Measurements from ENCODE around the gene PPP2R5D. TPM values are rescaled to one million over a fixed set of nuclear protein-coding genes. Genes with fewer than 3 reads are reported as not detected.
"Not testable (repeated sequence)": the region's sequence is repeated elsewhere in the genome, so short reads cannot be mapped to it uniquely, and the experiment has no call there.

The PPP2R5D gene
- total and polyA plus RNA-seq, 2 of the 8 experiments (the other 6 are each of a cell fraction or from before 2014, with no cell fraction given), result 52.1 to 55.7 TPM

DNA sequence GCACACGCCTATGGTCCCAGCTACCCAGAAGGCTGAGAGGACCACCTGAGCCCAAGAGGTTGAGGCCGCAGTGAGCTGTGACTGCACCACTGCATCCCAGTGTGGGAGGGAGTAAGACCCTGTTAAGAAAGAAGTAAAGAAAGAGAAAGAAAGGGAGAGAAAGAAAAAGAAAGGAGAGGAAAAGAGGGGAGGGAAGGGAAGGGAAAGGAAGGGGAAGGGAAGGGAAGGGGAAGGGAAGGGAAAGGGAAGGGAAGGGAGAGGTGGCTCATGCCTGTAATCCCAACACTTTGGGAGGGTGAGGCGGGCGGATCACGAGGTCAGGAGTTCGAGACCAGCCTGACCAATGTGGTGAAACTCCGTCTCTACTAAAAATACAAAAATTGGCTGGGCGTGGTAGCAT lies 57.1 kb downstream of the PPP2R5D start:
- not testable (repeated sequence) for H3K4me1 ChIP-seq (replicated peaks in 1 of 4; ENCODE audit: control insufficient read depth in 3 of 4, insufficient read depth in 4 of 4, low read length in 3 of 4); H3K4ac ChIP-seq (replicated peaks; ENCODE audit: insufficient read length, low read depth, low read length); H3K4me2 ChIP-seq (ENCODE audit: insufficient read depth in 1 of 2, low read depth in 2 of 2, low read length in 2 of 2); H2BK15ac ChIP-seq (ENCODE audit: low read length); H2AFZ ChIP-seq (ENCODE audit: low read length); H4K5ac ChIP-seq (ENCODE audit: insufficient read length, low read depth, low read length); H4K91ac ChIP-seq (replicated peaks; ENCODE audit: insufficient read length, low read length); H3K79me2 ChIP-seq (ENCODE audit: control insufficient read depth in 1 of 2, insufficient read depth in 2 of 2, low read length in 2 of 2); H3K27me3 ChIP-seq (replicated peaks in 1 of 4; ENCODE audit: control insufficient read depth in 3 of 4, extremely low read depth in 1 of 4, insufficient read depth in 3 of 4, low read length in 3 of 4); H3K56ac ChIP-seq (replicated peaks; ENCODE audit: insufficient read length, low read depth, low read length); FAIRE-seq; H4K8ac ChIP-seq (ENCODE audit: extremely low read depth, insufficient read depth, low read length); H3K79me1 ChIP-seq (ENCODE audit: low read depth, low read length); H2BK120ac ChIP-seq (replicated peaks; ENCODE audit: low read depth, low read length); H3K27ac ChIP-seq (ENCODE audit: low read depth, low read length); DNase-seq (ENCODE audit: low read depth in 1 of 2, low spot score in 2 of 2); H3K23ac ChIP-seq (ENCODE audit: insufficient read length); H3K9ac ChIP-seq (replicated peaks in 1 of 4; ENCODE audit: extremely low read depth in 1 of 4, low read depth in 3 of 4, low read length in 3 of 4); H2BK12ac ChIP-seq (ENCODE audit: low read depth, low read length); H3K18ac ChIP-seq (ENCODE audit: extremely low read depth, low read length); H3K14ac ChIP-seq (ENCODE audit: insufficient read length); H2BK20ac ChIP-seq (ENCODE audit: low read length); H3K9me3 ChIP-seq (ENCODE audit: insufficient read depth in 2 of 2, low read depth in 1 of 2, low read length in 1 of 2); H3K4me3 ChIP-seq (ENCODE audit: extremely low read depth in 1 of 4, insufficient read depth in 2 of 4, low read depth in 3 of 4, low read length in 4 of 4); H2AK5ac ChIP-seq (ENCODE audit: low read depth, low read length); H3K23me2 ChIP-seq (ENCODE audit: low read depth, low read length); H2BK5ac ChIP-seq (ENCODE audit: low read depth, low read length)
- peaks cover 2 to 10% of the 10 kb centered on the region in 2 experiments for H4K20me1 ChIP-seq (replicated peaks in 1 of 2; ENCODE audit: control insufficient read depth in 1 of 2, insufficient read depth in 2 of 2, low read length in 2 of 2)
- WGBS, 2 experiments (ENCODE audit: extremely low coverage in 1 of 2, insufficient coverage in 1 of 2, insufficient read length in 1 of 2, insufficient replicate concordance in 2 of 2, low coverage in 1 of 2, low lambda C conversion rate in 2 of 2, missing lambda C conversion rate in 1 of 2), result 85% methylated on average over 6 of the region's 8 CpGs; no CpG with 5 or more reads in 1 of the 2 experiments
- peaks cover 0 to 20% (median 12%) of the 10 kb centered on the region in 4 experiments; a peak in 4 of 8 replicates for H3K36me3 ChIP-seq (ENCODE audit: control insufficient read depth in 2 of 4, insufficient read depth in 4 of 4, low read length in 3 of 4)
- ChIA-PET POLR2A (ENCODE audit: partially characterized antibody) (interaction anchor here (0.6 to 29.7 kb wide), 5 partner anchors 8 to 42 kb away, joined by 3 to 584 read pairs (median 4); partner anchors contain the start of genes KLC4, KLHDC3, MEA1 and MRPL2), CTCF (ENCODE audit: partially characterized antibody) (interaction anchor here (1.2 to 1.5 kb wide), 3 partner anchors 13 to 102 kb away, joined by 3 to 6 read pairs (median 3); partner anchors contain the start of gene CUL7)

Measured in H1 (cell line).